ENCODE data around the gene GHR.

Gene GHR

GRCh38 chr5:42483472-42484154, 60.4 kb downstream of the GHR start:
- Histone ChIP-seq H3K79me2 (ENCODE audit: low read length) (no peaks in the 10 kb centered on the region), H3K9me2 (replicated peaks; ENCODE audit: insufficient read depth, low read length) (no peaks in the 10 kb centered on the region), H3K9ac (ENCODE audit: low read length) (no peak overlapping the region), H3F3A (ENCODE audit: insufficient read depth, low read length) (0 out of 2 replicates have a peak, but pooled peaks cover 3% of the 10 kb centered on the region), H3K27me3 (replicated peaks; ENCODE audit: insufficient read depth, low read length) (no peaks in the 10 kb centered on the region), H2AFZ (ENCODE audit: low read length) (no peak overlapping the region), H3K36me3 (replicated peaks; ENCODE audit: insufficient read depth, low read length) (no peaks in the 10 kb centered on the region), H3K27ac (ENCODE audit: low read length) (peak overlapping the region; percentile 22; the same call in 1 of the 2 replicates), H3K4me2 (ENCODE audit: low read depth, low read length) (peak overlapping the region; percentile 45), H3K4me3 (ENCODE audit: low read length) (no peak overlapping the region), H3K4me1 (ENCODE audit: low read length) (peaks cover 18% of the 10 kb centered on the region), H4K20me1 (ENCODE audit: insufficient read depth, low read length) (no peaks in the 10 kb centered on the region), H3K9me3 (replicated peaks; ENCODE audit: insufficient read depth, low read length) (no peaks in the 10 kb centered on the region)
- TF ChIP-seq EZH2phosphoT487 (IDR thresholded peaks at IDR 0.05; ENCODE audit: low read length), result no peak
- TF ChIP-seq CTCF (IDR thresholded peaks at IDR 0.05; ENCODE audit: low read length), result no peak
- TF ChIP-seq EZH2 (optimal IDR thresholded peaks at IDR 0.05; ENCODE audit: low read depth, low read length), result no peak
- DNase-seq, result peak; percentile 73

GRCh38 chr5:42487077-42487476, 63.8 kb downstream of the GHR start:
- H3K27ac ChIP-seq (ENCODE audit: low read length), result no peak overlapping the region
- H3K79me2 ChIP-seq (ENCODE audit: low read length), result no peaks in the 10 kb centered on the region
- 0 out of 2 replicates have a peak, but pooled peaks cover 3% of the 10 kb centered on the region for H3F3A ChIP-seq (ENCODE audit: insufficient read depth, low read length)
- no peaks in the 10 kb centered on the region for H3K36me3 ChIP-seq (replicated peaks; ENCODE audit: insufficient read depth, low read length)
- no peaks in the 10 kb centered on the region for H3K27me3 ChIP-seq (replicated peaks; ENCODE audit: insufficient read depth, low read length)
- no peak overlapping the region for H3K4me2 ChIP-seq (ENCODE audit: low read depth, low read length)
- TF ChIP-seq CTCF (IDR thresholded peaks at IDR 0.05; ENCODE audit: low read length), result no peak
- TF ChIP-seq EZH2 (optimal IDR thresholded peaks at IDR 0.05; ENCODE audit: low read depth, low read length), result no peak
- no peak for TF ChIP-seq EZH2phosphoT487 (IDR thresholded peaks at IDR 0.05; ENCODE audit: low read length)
- no peaks in the 10 kb centered on the region for H3K9me2 ChIP-seq (replicated peaks; ENCODE audit: insufficient read depth, low read length)
- DNase-seq, result no peak
- H3K4me1 ChIP-seq (ENCODE audit: low read length), result peaks cover 18% of the 10 kb centered on the region
- no peak overlapping the region for H3K9ac ChIP-seq (ENCODE audit: low read length)
- no peaks in the 10 kb centered on the region for H4K20me1 ChIP-seq (ENCODE audit: insufficient read depth, low read length)
- no peak overlapping the region for H3K4me3 ChIP-seq (ENCODE audit: low read length)
- H3K9me3 ChIP-seq (replicated peaks; ENCODE audit: insufficient read depth, low read length), result no peaks in the 10 kb centered on the region
- no peak overlapping the region for H2AFZ ChIP-seq (ENCODE audit: low read length)

- no peaks in the 10 kb centered on the region for H3K9me3 ChIP-seq (replicated peaks; ENCODE audit: insufficient read depth, low read length)
- H3K4me3 ChIP-seq (ENCODE audit: low read length), result no peak overlapping the region
- TF ChIP-seq EZH2 (optimal IDR thresholded peaks at IDR 0.05; ENCODE audit: low read depth, low read length) (no peak), EZH2phosphoT487 (IDR thresholded peaks at IDR 0.05; ENCODE audit: low read length) (no peak), CTCF (IDR thresholded peaks at IDR 0.05; ENCODE audit: low read length) (no peak)
- H3F3A ChIP-seq (ENCODE audit: insufficient read depth, low read length), result 0 out of 2 replicates have a peak, but pooled peaks cover 3% of the 10 kb centered on the region
- H2AFZ ChIP-seq (ENCODE audit: low read length), result no peak overlapping the region
- no peaks in the 10 kb centered on the region for H3K79me2 ChIP-seq (ENCODE audit: low read length)
- no peak overlapping the region for H3K9ac ChIP-seq (ENCODE audit: low read length)
- no peak overlapping the region for H3K4me2 ChIP-seq (ENCODE audit: low read depth, low read length)
- no peaks in the 10 kb centered on the region for H3K27me3 ChIP-seq (replicated peaks; ENCODE audit: insufficient read depth, low read length)
- no peaks in the 10 kb centered on the region; the same call in 1 of the 2 replicates for H3K9me2 ChIP-seq (replicated peaks; ENCODE audit: insufficient read depth, low read length)
- no peaks in the 10 kb centered on the region for H3K36me3 ChIP-seq (replicated peaks; ENCODE audit: insufficient read depth, low read length)
- no peaks in the 10 kb centered on the region for H4K20me1 ChIP-seq (ENCODE audit: insufficient read depth, low read length)
- peaks cover 18% of the 10 kb centered on the region for H3K4me1 ChIP-seq (ENCODE audit: low read length)
- H3K27ac ChIP-seq (ENCODE audit: low read length), result no peak overlapping the region
- DNase-seq, result no peak
Observed at GRCh38 chr5:42487821-42488220, 64.6 kb downstream of the GHR start.
